Activated CD4-positive, alpha-beta T cell treated with anti-CD3 and anti-CD28 coated beads for 4 hours (primary cell): ENCODE data around the gene ITPK1.
A peak's percentile ranks its signal among the peaks of the same experiment; 100 is the strongest.

Experiments used
- DNase-seq, 2 donors: peaks; one replicate each; pipeline ENCODE4 v3.0.0-alpha.2; 2020

ITPK1 gene

GRCh38 chr14:92906823-92907222, 208.9 kb downstream of the ITPK1 start:
- DNase-seq, result no peak

- no peak for DNase-seq
Observed at GRCh38 chr14:92906420-92906819, 209.3 kb downstream of the ITPK1 start.

GRCh38 chr14:92905667-92906066, 210.1 kb downstream of the ITPK1 start:
- DNase-seq, result no peak

GRCh38 chr14:92903359-92903758, 212.4 kb downstream of the ITPK1 start:
- DNase-seq, result peak; percentile 20 to 31

GRCh38 chr14:92902726-92903125, 213.0 kb downstream of the ITPK1 start:
- no peak for DNase-seq

- no peak for DNase-seq
Observed at GRCh38 chr14:92902191-92902590, 213.5 kb downstream of the ITPK1 start.

- DNase-seq, result no peak
Observed at GRCh38 chr14:92900660-92901059, 215.1 kb downstream of the ITPK1 start.

GRCh38 chr14:92898566-92899131, 217.1 kb downstream of the ITPK1 start:
- no peak for DNase-seq

- peak; percentile 6 to 26 for DNase-seq
Observed at GRCh38 chr14:92897922-92898565, 217.7 kb downstream of the ITPK1 start.

- no peak for DNase-seq
Observed at GRCh38 chr14:92895352-92895878, 220.3 kb downstream of the ITPK1 start.

GRCh38 chr14:92892589-92892988, 223.1 kb downstream of the ITPK1 start:
- no peak for DNase-seq

GRCh38 chr14:92890830-92891588, 224.7 kb downstream of the ITPK1 start:
- DNase-seq, result no peak

GRCh38 chr14:92888896-92889295, 226.8 kb downstream of the ITPK1 start:
- DNase-seq, result no peak

GRCh38 chr14:92887157-92887556, 228.6 kb downstream of the ITPK1 start:
- no peak for DNase-seq
